ENCODE results near the gene DPF1.

DNA sequence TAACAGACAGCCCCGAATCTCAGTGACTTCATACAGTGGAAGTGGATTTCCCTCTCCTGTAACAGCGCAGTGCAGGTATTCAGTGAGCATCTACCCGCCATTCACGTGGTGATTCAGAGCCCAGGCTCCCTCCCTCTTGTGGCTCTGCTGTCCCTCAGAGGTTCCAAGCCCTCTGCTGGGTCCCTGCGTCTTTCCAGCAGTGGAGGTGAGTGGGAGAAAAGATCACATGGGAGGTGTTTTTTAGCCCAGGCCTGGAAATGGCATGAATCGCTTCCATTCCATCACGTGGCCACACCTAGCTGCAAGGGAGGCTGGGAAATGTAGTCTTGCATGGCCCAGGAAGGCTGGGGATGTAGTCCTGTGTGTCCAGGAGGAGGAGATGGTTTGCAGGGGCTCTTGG lies 61.4 kb downstream of the DPF1 start:
- TF ChIP-seq, protein P1, sequence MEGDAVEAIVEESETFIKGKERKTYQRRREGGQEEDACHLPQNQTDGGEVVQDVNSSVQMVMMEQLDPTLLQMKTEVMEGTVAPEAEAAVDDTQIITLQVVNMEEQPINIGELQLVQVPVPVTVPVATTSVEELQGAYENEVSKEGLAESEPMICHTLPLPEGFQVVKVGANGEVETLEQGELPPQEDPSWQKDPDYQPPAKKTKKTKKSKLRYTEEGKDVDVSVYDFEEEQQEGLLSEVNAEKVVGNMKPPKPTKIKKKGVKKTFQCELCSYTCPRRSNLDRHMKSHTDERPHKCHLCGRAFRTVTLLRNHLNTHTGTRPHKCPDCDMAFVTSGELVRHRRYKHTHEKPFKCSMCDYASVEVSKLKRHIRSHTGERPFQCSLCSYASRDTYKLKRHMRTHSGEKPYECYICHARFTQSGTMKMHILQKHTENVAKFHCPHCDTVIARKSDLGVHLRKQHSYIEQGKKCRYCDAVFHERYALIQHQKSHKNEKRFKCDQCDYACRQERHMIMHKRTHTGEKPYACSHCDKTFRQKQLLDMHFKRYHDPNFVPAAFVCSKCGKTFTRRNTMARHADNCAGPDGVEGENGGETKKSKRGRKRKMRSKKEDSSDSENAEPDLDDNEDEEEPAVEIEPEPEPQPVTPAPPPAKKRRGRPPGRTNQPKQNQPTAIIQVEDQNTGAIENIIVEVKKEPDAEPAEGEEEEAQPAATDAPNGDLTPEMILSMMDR (conservative IDR thresholded peaks at IDR 0.05 in 1 of 2, IDR thresholded peaks at IDR 0.05 in 1 of 2; ENCODE audit: low read depth in 1 of 2, low read length in 2 of 2) = no peak
- TF ChIP-seq EZH2 (IDR thresholded peaks at IDR 0.05; ENCODE audit: low read length, missing control alignments) = no peak
